ENCODE data around the gene WDR33.

The WDR33 gene

DNA sequence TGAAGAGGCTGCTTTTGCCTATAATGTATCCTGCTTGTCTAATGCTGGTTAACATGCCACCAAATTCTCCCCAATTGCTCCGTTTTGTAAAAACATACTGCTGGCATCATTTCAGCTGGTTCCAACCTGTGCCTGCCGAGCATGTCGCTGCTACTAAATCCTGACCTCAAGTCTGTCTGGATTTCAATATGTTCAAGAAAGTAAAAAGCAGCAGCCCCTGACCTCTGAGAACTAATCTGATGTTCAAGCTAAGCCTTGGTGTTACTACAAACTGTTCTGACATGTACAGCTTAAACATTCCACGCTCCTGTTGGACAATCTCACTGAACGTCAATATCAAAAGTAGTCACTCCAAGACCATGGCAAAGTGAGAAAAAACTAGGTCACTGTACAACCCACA, 63.4 kb downstream of the WDR33 start:
- no peaks in the 10 kb centered on the region for H3K36me3 ChIP-seq (ENCODE audit: control insufficient read depth, insufficient read depth, low read length)
- H3K9me3 ChIP-seq (ENCODE audit: control insufficient read depth, low read length) = no peaks in the 10 kb centered on the region
- H3K9ac ChIP-seq (ENCODE audit: low read length) = no peak overlapping the region
- H3K27me3 ChIP-seq (ENCODE audit: control insufficient read depth, insufficient read depth, low read length) = no peaks in the 10 kb centered on the region
- H3K4me3 ChIP-seq (ENCODE audit: low read length) = no peak overlapping the region
- no peaks in the 10 kb centered on the region for H3K4me1 ChIP-seq (ENCODE audit: control insufficient read depth, insufficient read depth, low read length)

DNA sequence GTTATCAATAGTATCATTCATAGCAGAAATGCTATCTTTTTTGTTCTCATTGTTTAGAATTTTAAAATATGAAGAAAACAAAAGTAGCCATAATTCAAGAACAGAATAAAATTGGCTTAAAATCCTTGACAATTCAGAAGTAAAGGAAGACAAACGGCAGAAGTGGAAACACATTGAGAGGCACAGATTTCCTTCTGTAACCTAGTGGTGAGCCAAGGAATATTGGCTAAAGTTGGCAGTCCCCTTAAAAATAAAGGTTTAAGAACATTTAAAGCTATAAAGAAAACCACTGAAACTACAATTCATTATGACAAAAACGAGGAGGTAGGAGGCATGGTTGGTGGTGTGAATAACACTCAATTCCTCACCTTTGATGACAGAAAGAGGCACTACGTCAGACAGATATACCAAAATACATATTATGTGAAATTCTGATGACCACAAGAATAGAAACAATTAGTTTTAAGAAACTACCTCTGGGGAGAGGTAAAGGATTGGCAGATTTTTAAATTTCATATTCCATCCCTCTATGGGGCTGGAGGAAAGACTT, 67.4 kb downstream of the WDR33 start:
- Histone ChIP-seq H3K9ac (ENCODE audit: low read length) (no peak overlapping the region), H3K27me3 (ENCODE audit: control insufficient read depth, insufficient read depth, low read length) (no peaks in the 10 kb centered on the region), H3K9me3 (ENCODE audit: control insufficient read depth, low read length) (no peaks in the 10 kb centered on the region), H3K4me1 (ENCODE audit: control insufficient read depth, insufficient read depth, low read length) (no peaks in the 10 kb centered on the region), H3K36me3 (ENCODE audit: control insufficient read depth, insufficient read depth, low read length) (no peaks in the 10 kb centered on the region), H3K4me3 (ENCODE audit: low read length) (no peak overlapping the region)

DNA sequence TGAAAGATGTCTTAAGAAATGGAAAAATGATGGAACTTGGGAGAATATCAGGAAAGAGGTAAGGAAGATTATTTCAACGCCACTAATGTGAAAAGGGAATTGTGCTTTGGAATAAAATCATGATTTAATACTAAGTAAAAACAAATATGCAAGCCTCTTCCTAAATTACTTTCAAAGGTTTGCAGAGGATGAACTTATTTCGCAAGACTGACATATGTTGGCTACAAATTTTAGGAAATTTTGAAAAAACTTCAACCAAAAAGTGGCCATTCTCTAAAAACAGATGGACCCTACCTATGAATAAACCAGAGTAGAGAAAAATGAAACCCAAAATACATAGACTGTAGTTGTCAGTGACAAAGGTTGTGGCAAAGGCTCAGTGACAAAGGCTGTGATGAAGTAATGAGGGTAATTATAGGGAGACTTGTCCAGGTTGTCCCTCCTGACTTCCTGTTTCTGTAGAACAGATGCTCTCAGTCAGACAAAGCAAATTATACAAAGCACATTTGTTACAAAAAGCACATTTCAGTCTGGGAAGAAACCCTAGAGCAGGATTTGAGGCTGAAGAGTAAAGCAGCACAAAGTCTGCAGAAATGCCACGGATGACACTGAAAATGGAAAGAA, 70.2 kb downstream of the WDR33 start:
- Histone ChIP-seq H3K36me3 (ENCODE audit: control insufficient read depth, insufficient read depth, low read length) (no peaks in the 10 kb centered on the region), H3K9me3 (ENCODE audit: control insufficient read depth, low read length) (no peaks in the 10 kb centered on the region), H3K4me1 (ENCODE audit: control insufficient read depth, insufficient read depth, low read length) (no peaks in the 10 kb centered on the region), H3K27me3 (ENCODE audit: control insufficient read depth, insufficient read depth, low read length) (no peaks in the 10 kb centered on the region), H3K4me3 (ENCODE audit: low read length) (no peak overlapping the region), H3K9ac (ENCODE audit: low read length) (no peak overlapping the region)

GRCh38 chr2:127739800-127740199, 71.2 kb downstream of the WDR33 start:
- Histone ChIP-seq H3K36me3 (ENCODE audit: control insufficient read depth, insufficient read depth, low read length) (no peaks in the 10 kb centered on the region), H3K9ac (ENCODE audit: low read length) (no peak overlapping the region), H3K27me3 (ENCODE audit: control insufficient read depth, insufficient read depth, low read length) (no peaks in the 10 kb centered on the region), H3K9me3 (ENCODE audit: control insufficient read depth, low read length) (no peaks in the 10 kb centered on the region), H3K4me1 (ENCODE audit: control insufficient read depth, insufficient read depth, low read length) (no peaks in the 10 kb centered on the region), H3K4me3 (ENCODE audit: low read length) (no peak overlapping the region)

DNA sequence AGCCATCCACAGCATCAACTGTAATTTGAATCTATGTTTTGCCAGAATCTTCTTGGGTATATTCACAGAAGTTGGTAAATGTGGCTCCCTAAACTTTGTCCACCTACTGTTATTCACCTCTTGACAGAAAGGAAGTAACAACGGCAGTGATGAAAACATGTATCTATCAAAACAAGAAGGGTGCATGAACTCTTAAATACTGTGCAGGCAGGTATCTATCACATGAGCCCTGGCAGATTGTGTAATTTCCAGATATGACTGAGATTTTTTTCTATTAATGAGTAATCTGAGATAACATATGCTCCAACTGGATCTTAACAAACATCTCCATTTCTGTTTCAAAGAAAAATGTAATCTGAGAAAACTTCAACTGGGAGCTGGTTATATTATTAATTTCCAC, 73.1 kb downstream of the WDR33 start:
- Histone ChIP-seq H3K36me3 (ENCODE audit: control insufficient read depth, insufficient read depth, low read length) (no peaks in the 10 kb centered on the region), H3K27me3 (ENCODE audit: control insufficient read depth, insufficient read depth, low read length) (no peaks in the 10 kb centered on the region), H3K4me1 (ENCODE audit: control insufficient read depth, insufficient read depth, low read length) (no peaks in the 10 kb centered on the region), H3K4me3 (ENCODE audit: low read length) (no peak overlapping the region), H3K9me3 (ENCODE audit: control insufficient read depth, low read length) (no peaks in the 10 kb centered on the region), H3K9ac (ENCODE audit: low read length) (no peak overlapping the region)

- Histone ChIP-seq H3K4me3 (ENCODE audit: low read length) (no peak overlapping the region), H3K36me3 (ENCODE audit: control insufficient read depth, insufficient read depth, low read length) (no peaks in the 10 kb centered on the region), H3K9me3 (ENCODE audit: control insufficient read depth, low read length) (no peaks in the 10 kb centered on the region), H3K4me1 (ENCODE audit: control insufficient read depth, insufficient read depth, low read length) (no peaks in the 10 kb centered on the region), H3K9ac (ENCODE audit: low read length) (no peak overlapping the region), H3K27me3 (ENCODE audit: control insufficient read depth, insufficient read depth, low read length) (no peaks in the 10 kb centered on the region)
These were observed 75.2 kb downstream of the WDR33 start for GRCh38 chr2:127735537-127736399.

- H3K4me1 ChIP-seq (ENCODE audit: control insufficient read depth, insufficient read depth, low read length) = no peaks in the 10 kb centered on the region
- no peaks in the 10 kb centered on the region for H3K36me3 ChIP-seq (ENCODE audit: control insufficient read depth, insufficient read depth, low read length)
- H3K9me3 ChIP-seq (ENCODE audit: control insufficient read depth, low read length) = no peaks in the 10 kb centered on the region
- no peaks in the 10 kb centered on the region for H3K27me3 ChIP-seq (ENCODE audit: control insufficient read depth, insufficient read depth, low read length)
- H3K4me3 ChIP-seq (ENCODE audit: low read length) = no peak overlapping the region
- H3K9ac ChIP-seq (ENCODE audit: low read length) = no peak overlapping the region
These were observed 75.9 kb downstream of the WDR33 start for GRCh38 chr2:127735044-127735443.

- Histone ChIP-seq H3K36me3 (ENCODE audit: control insufficient read depth, insufficient read depth, low read length) (no peaks in the 10 kb centered on the region), H3K27me3 (ENCODE audit: control insufficient read depth, insufficient read depth, low read length) (no peaks in the 10 kb centered on the region), H3K9ac (ENCODE audit: low read length) (no peak overlapping the region), H3K9me3 (ENCODE audit: control insufficient read depth, low read length) (no peaks in the 10 kb centered on the region), H3K4me1 (ENCODE audit: control insufficient read depth, insufficient read depth, low read length) (no peaks in the 10 kb centered on the region), H3K4me3 (ENCODE audit: low read length) (no peak overlapping the region)
These were observed 77.0 kb downstream of the WDR33 start for GRCh38 chr2:127733816-127734537.

GRCh38 chr2:127733113-127733815, 77.7 kb downstream of the WDR33 start:
- no peaks in the 10 kb centered on the region for H3K9me3 ChIP-seq (ENCODE audit: control insufficient read depth, low read length)
- H3K4me1 ChIP-seq (ENCODE audit: control insufficient read depth, insufficient read depth, low read length) = no peaks in the 10 kb centered on the region
- H3K27me3 ChIP-seq (ENCODE audit: control insufficient read depth, insufficient read depth, low read length) = no peaks in the 10 kb centered on the region
- H3K9ac ChIP-seq (ENCODE audit: low read length) = no peak overlapping the region
- no peak overlapping the region for H3K4me3 ChIP-seq (ENCODE audit: low read length)
- H3K36me3 ChIP-seq (ENCODE audit: control insufficient read depth, insufficient read depth, low read length) = no peaks in the 10 kb centered on the region

- no peaks in the 10 kb centered on the region for H3K9me3 ChIP-seq (ENCODE audit: control insufficient read depth, low read length)
- H3K9ac ChIP-seq (ENCODE audit: low read length) = no peak overlapping the region
- no peaks in the 10 kb centered on the region for H3K27me3 ChIP-seq (ENCODE audit: control insufficient read depth, insufficient read depth, low read length)
- H3K36me3 ChIP-seq (ENCODE audit: control insufficient read depth, insufficient read depth, low read length) = peaks cover 5% of the 10 kb centered on the region
- H3K4me3 ChIP-seq (ENCODE audit: low read length) = no peak overlapping the region
- no peaks in the 10 kb centered on the region for H3K4me1 ChIP-seq (ENCODE audit: control insufficient read depth, insufficient read depth, low read length)
These were observed 84.7 kb downstream of the WDR33 start for GRCh38 chr2:127726158-127726880.

- Histone ChIP-seq H3K9me3 (ENCODE audit: control insufficient read depth, low read length) (no peaks in the 10 kb centered on the region), H3K27me3 (ENCODE audit: control insufficient read depth, insufficient read depth, low read length) (no peaks in the 10 kb centered on the region), H3K4me3 (ENCODE audit: low read length) (no peak overlapping the region), H3K9ac (ENCODE audit: low read length) (no peak overlapping the region), H3K4me1 (ENCODE audit: control insufficient read depth, insufficient read depth, low read length) (no peaks in the 10 kb centered on the region), H3K36me3 (ENCODE audit: control insufficient read depth, insufficient read depth, low read length) (peaks cover 5% of the 10 kb centered on the region)
These were observed 88.2 kb downstream of the WDR33 start for GRCh38 chr2:127722807-127723206.
